WTC11 (cell line): ENCODE data around the gene C1orf159. TPM values are rescaled to one million over a fixed set of nuclear protein-coding genes. Genes with fewer than 3 reads are reported as not detected.

Source experiments
- ATAC-seq: fragments of 200-7000 bp; cut with Tn5 transposase; 2 replicates; pipeline ENCODE4 v1.10.0; 2021; ENCODE audit warnings: mild to moderate bottlenecking, moderate library complexity
- Bru-seq: library from RNA; stranded (reverse); fragments of 400-500 nt; gene quantifications from one replicate; lab custom pipeline; 2021; lab: Mats Ljungman, UMichigan
- CTCF ChIA-PET: fragments of 300-600 bp; sonication (Branson Sonifier 250); formaldehyde crosslinking; loops from one replicate; lab custom pipeline; 2021; ENCODE audit warnings: antibody characterized with exemption; lab: Charles Lee
- POLR2A ChIA-PET: fragments of 350-600 bp; sonication (Branson Sonifier 250); formaldehyde crosslinking; loops from one replicate; lab custom pipeline; 2021; ENCODE audit warnings: antibody characterized with exemption; lab: Charles Lee
- DNase-seq: peaks from one replicate; pipeline ENCODE4 v3.0.0; 2021; ENCODE audit warnings: low spot score
- H3K27ac Mint-ChIP-seq: 2 replicates; pipeline ENCODE4 v1.8.0; 2021; ENCODE audit warnings: mixed read lengths
- H3K27me3 Mint-ChIP-seq: 2 replicates; pipeline ENCODE4 v1.8.0; 2021; ENCODE audit warnings: low read depth, mild to moderate bottlenecking, moderate library complexity, mixed read lengths
- H3K36me3 Mint-ChIP-seq: 2 replicates; pipeline ENCODE4 v1.8.0; 2021; ENCODE audit warnings: mixed read lengths
- H3K4me1 Mint-ChIP-seq: 2 replicates; pipeline ENCODE4 v1.8.0; 2022; ENCODE audit warnings: mixed read lengths
- H3K4me3 Mint-ChIP-seq: 2 replicates; pipeline ENCODE4 v1.8.0; 2021; ENCODE audit warnings: mild to moderate bottlenecking, moderate library complexity, mixed read lengths
- H3K9me3 Mint-ChIP-seq: 2 replicates; pipeline ENCODE4 v1.8.0; 2021; ENCODE audit warnings: mixed read lengths
- ARID4B ChIP-seq: sonication (generic); formaldehyde crosslinking; IDR thresholded peaks from 2 replicates; pipeline ENCODE4 v1.8.0; 2023; ENCODE audit warnings: missing genetic modification reagents, mild to moderate bottlenecking, borderline replicate concordance
- ATF6 ChIP-seq: sonication (generic); formaldehyde crosslinking; IDR thresholded peaks from 2 replicates; pipeline ENCODE4 v1.8.1; 2023; ENCODE audit warnings: mild to moderate bottlenecking, missing genetic modification reagents
- FOXK1 ChIP-seq: sonication (generic); formaldehyde crosslinking; IDR thresholded peaks from 2 replicates; pipeline ENCODE4 v1.8.0; 2022; ENCODE audit warnings: mild to moderate bottlenecking, moderate library complexity, missing genetic modification reagents
- GTF2I ChIP-seq: fragments of 250-450 bp; sonication (Bioruptor Pico); conservative IDR thresholded peaks from 2 replicates; pipeline ENCODE4 v1.4.0; 2021; ENCODE audit warnings: mild to moderate bottlenecking
- IRF1 ChIP-seq: sonication (generic); formaldehyde crosslinking; IDR thresholded peaks from 2 replicates; pipeline ENCODE4 v1.8.0; 2023; ENCODE audit warnings: missing genetic modification reagents
- IRF2 ChIP-seq: sonication (generic); formaldehyde crosslinking; IDR thresholded peaks from 2 replicates; pipeline ENCODE4 v1.8.0; 2022; ENCODE audit warnings: low read depth, missing genetic modification reagents, borderline replicate concordance
- KAT7 ChIP-seq: sonication (generic); formaldehyde crosslinking; IDR thresholded peaks from 2 replicates; pipeline ENCODE4 v1.8.1; 2023; ENCODE audit warnings: missing genetic modification reagents, mild to moderate bottlenecking, borderline replicate concordance
- NR2C2 ChIP-seq: sonication (generic); formaldehyde crosslinking; IDR thresholded peaks from 2 replicates; pipeline ENCODE4 v1.8.0; 2022; ENCODE audit warnings: mild to moderate bottlenecking, missing genetic modification reagents
- SMAD3 ChIP-seq: sonication (generic); formaldehyde crosslinking; IDR thresholded peaks from 2 replicates; pipeline ENCODE4 v1.8.0; 2022; ENCODE audit warnings: missing genetic modification reagents, mild to moderate bottlenecking, borderline replicate concordance
- SOX15 ChIP-seq: fragments of 250-450 bp; sonication (Bioruptor Pico); IDR thresholded peaks from 2 replicates; pipeline ENCODE4 v1.9.0; 2021; ENCODE audit warnings: mild to moderate bottlenecking
- STAT6 ChIP-seq: sonication (generic); formaldehyde crosslinking; conservative IDR thresholded peaks from 2 replicates; pipeline ENCODE4 v1.8.1; 2023; ENCODE audit warnings: mild to moderate bottlenecking, low read depth, missing genetic modification reagents, moderate library complexity
- TEAD1 ChIP-seq: sonication (generic); formaldehyde crosslinking; IDR thresholded peaks from 2 replicates; pipeline ENCODE4 v1.8.0; 2022; ENCODE audit warnings: mild to moderate bottlenecking, missing genetic modification reagents
- USF2 ChIP-seq: sonication (generic); formaldehyde crosslinking; IDR thresholded peaks from 2 replicates; pipeline ENCODE4 v1.8.1; 2023; ENCODE audit warnings: mild to moderate bottlenecking, missing genetic modification reagents, moderate library complexity
- ZMAT4 ChIP-seq: fragments of 250-450 bp; sonication (Bioruptor Pico); IDR thresholded peaks from 2 replicates; pipeline ENCODE4 v1.9.0; 2021; ENCODE audit warnings: mild to moderate bottlenecking
- ZNF263 ChIP-seq: sonication (generic); formaldehyde crosslinking; IDR thresholded peaks from 2 replicates; pipeline ENCODE4 v1.8.1; 2022; ENCODE audit warnings: low read depth, mild to moderate bottlenecking, moderate library complexity, missing genetic modification reagents
- ZNF317 ChIP-seq: sonication (generic); formaldehyde crosslinking; IDR thresholded peaks from 2 replicates; pipeline ENCODE4 v1.8.1; 2023; ENCODE audit warnings: low read depth, mild to moderate bottlenecking, moderate library complexity, missing genetic modification reagents, borderline replicate concordance
- ZNF423 ChIP-seq: fragments of 250-450 bp; sonication (Bioruptor Pico); IDR thresholded peaks from 2 replicates; pipeline ENCODE4 v2.1.2; 2022; ENCODE audit warnings: mild to moderate bottlenecking, moderate library complexity
- ZNF512 ChIP-seq: sonication (generic); formaldehyde crosslinking; IDR thresholded peaks from 2 replicates; pipeline ENCODE4 v1.8.1; 2022; ENCODE audit warnings: missing genetic modification reagents, borderline replicate concordance
- ZSCAN18 ChIP-seq: fragments of 250-450 bp; sonication (Bioruptor Pico); IDR thresholded peaks from 2 replicates; pipeline ENCODE4 v2.1.2; 2022; ENCODE audit warnings: mild to moderate bottlenecking, moderate library complexity
- long read RNA-seq, 3 experiments: library from RNA in 1 of 3; library from capped mRNA in 1 of 3; library from polyadenylated mRNA in 1 of 3; unstranded in 2 of 3; stranded (forward) in 1 of 3; transcript quantifications; one replicate each; pipeline ENCODE4 v2.0.0, GENCODE V29; 2021
- total RNA-seq: library from RNA; stranded (reverse); gene quantifications from 3 replicates; pipeline ENCODE4 v1.2.3, GENCODE V29; 2021

The C1orf159 gene
- total RNA-seq, result 13.9 to 17.8 TPM (median 14.0 TPM) in 3 replicates
- percentile 66 among the genes with signal in this experiment for Bru-seq, nascent RNA
- long read RNA-seq, experiment 1, transcript C1orf159-205 (10 exons, 1,841 nt), result major isoform, 16 of 39 reads
- long read RNA-seq, experiment 1, partial matches to known transcripts, result 11 of 39 reads
- long read RNA-seq, experiment 1, other reads (novel, unspliced or antisense), result 11 of 39 reads
- long read RNA-seq, experiment 2, partial matches to known transcripts, result 1 of 9 reads
- long read RNA-seq, experiment 2, other reads (novel, unspliced or antisense), result 8 of 9 reads
- long read RNA-seq, experiment 3, partial matches to known transcripts, result 0 of 10 reads
- long read RNA-seq, experiment 3, other reads (novel, unspliced or antisense), result 7 of 10 reads

- POLR2A ChIA-PET, result interaction anchor here (1.3 kb wide), 1 partner anchor 82 kb away, joined by 3 read pairs; no protein-coding TSS in a partner anchor
- ATAC-seq (peak; percentile 92), DNase-seq (peak; percentile 98)
- peaks cover 12% of the 10 kb centered on the region for H3K9me3 Mint-ChIP-seq
- peak within 1 kb of the TSS; percentile 80 for H3K4me3 Mint-ChIP-seq
- peaks cover 19% of the 10 kb centered on the region for H3K36me3 Mint-ChIP-seq
- H3K4me1 Mint-ChIP-seq, result peaks cover 17% of the 10 kb centered on the region
- H3K27ac Mint-ChIP-seq, result no peak within 1 kb of the TSS
- CTCF ChIA-PET, result interaction anchor here (0.6 to 3.3 kb wide), 8 partner anchors 41 to 211 kb away, joined by 3 to 9 read pairs (median 4); partner anchors contain the start of gene TTLL10
- H3K27me3 Mint-ChIP-seq, result peaks cover 29% of the 10 kb centered on the region
- no peak for TF ChIP-seq SOX15
- TF ChIP-seq ZSCAN18, result peak; percentile 57; the same call in 1 of the 2 replicates
- 0 out of 2 replicates have a peak, but pooled peaks have one; percentile 18 for TF ChIP-seq TEAD1 (CRISPR knock-in tag)
- no peak for TF ChIP-seq ZNF423
- TF ChIP-seq KAT7 (CRISPR knock-in tag), result no peak
- no peak for TF ChIP-seq ZNF317 (CRISPR knock-in tag)
- TF ChIP-seq ARID4B (CRISPR knock-in tag), result no peak
- TF ChIP-seq GTF2I (CRISPR knock-in tag), result no peak
- no peak for TF ChIP-seq IRF2 (CRISPR knock-in tag)
- TF ChIP-seq ZNF512, result no peak
- no peak for TF ChIP-seq NR2C2 (CRISPR knock-in tag)
- no peak for TF ChIP-seq ATF6
- TF ChIP-seq ZMAT4 (CRISPR knock-in tag), result no peak
- no peak for TF ChIP-seq STAT6
- no peak for TF ChIP-seq SMAD3
- TF ChIP-seq ZNF263 (CRISPR knock-in tag), result no peak
- TF ChIP-seq FOXK1 (CRISPR knock-in tag), result 0 out of 2 replicates have a peak, but pooled peaks have one; percentile 8
- TF ChIP-seq IRF1, result no peak
- TF ChIP-seq USF2 (CRISPR knock-in tag), result peak; percentile 46
These were observed at the start of gene C1orf159 for GRCh38 chr1:1115786-1116700. TSS of gene C1orf159 (minus strand) at chr1:1116089. CDS start at chr1:1091543, 24,546 bp downstream.
